SK-N-SH treated with all-trans-retinoic acid at 6 μM for 48 hours (cell line): ENCODE data around the gene MIEN1.

Experiments used
- ATAC-seq: fragments of 200-7000 bp; cut with Tn5 transposase; 3 replicates; pipeline ENCODE4 v1.9.1; 2020; ENCODE audit warnings: mild to moderate bottlenecking, moderate library complexity
- ARNTL ChIP-seq: fragments of 450-650 bp; formaldehyde crosslinking; IDR thresholded peaks from 2 replicates; pipeline ENCODE4 v1.5.0; 2020; ENCODE audit warnings: low read depth, mild to moderate bottlenecking, moderate library complexity, borderline replicate concordance
- BACH2 ChIP-seq: fragments of 250-450 bp; sonication (Bioruptor Pico); IDR thresholded peaks from 2 replicates; pipeline ENCODE4 v1.9.0; 2021; ENCODE audit warnings: mild to moderate bottlenecking, borderline replicate concordance
- CREB5 ChIP-seq: fragments of 250-450 bp; sonication (Bioruptor Pico); IDR thresholded peaks from 2 replicates; pipeline ENCODE4 v1.5.1; 2020; ENCODE audit warnings: low read depth, mild to moderate bottlenecking, moderate library complexity
- CSDC2 ChIP-seq: fragments of 250-450 bp; sonication (Bioruptor Pico); IDR thresholded peaks from 2 replicates; pipeline ENCODE4 v1.5.0; 2020; ENCODE audit warnings: mild to moderate bottlenecking, moderate library complexity
- ESRRG ChIP-seq: fragments of 250-450 bp; sonication (Bioruptor Pico); IDR thresholded peaks from 2 replicates; pipeline ENCODE4 v1.6.1; 2021; ENCODE audit warnings: mild to moderate bottlenecking
- ISL1 ChIP-seq: fragments of 250-450 bp; sonication (Bioruptor Pico); IDR thresholded peaks from 2 replicates; pipeline ENCODE4 v2.1.2; 2022; ENCODE audit warnings: mild to moderate bottlenecking, moderate library complexity
- OSR1 ChIP-seq: fragments of 250-450 bp; sonication (Bioruptor Pico); IDR thresholded peaks from 2 replicates; pipeline ENCODE4 v1.8.0; 2022; ENCODE audit warnings: moderate library complexity, mild to moderate bottlenecking, inconsistent platforms
- PATZ1 ChIP-seq: fragments of 250-450 bp; sonication (Bioruptor Pico); IDR thresholded peaks from 2 replicates; pipeline ENCODE4 v1.8.0; 2020; ENCODE audit warnings: mild to moderate bottlenecking, moderate library complexity, borderline replicate concordance
- PPARA ChIP-seq: fragments of 250-450 bp; sonication (Bioruptor Pico); IDR thresholded peaks from 2 replicates; pipeline ENCODE4 v1.5.0; 2020; ENCODE audit warnings: mild to moderate bottlenecking, borderline replicate concordance
- SNAI2 ChIP-seq: fragments of 250-450 bp; sonication (Bioruptor Pico); IDR thresholded peaks from 2 replicates; pipeline ENCODE4 v1.5.0; 2020; ENCODE audit warnings: mild to moderate bottlenecking, moderate library complexity
- TCF4 ChIP-seq: fragments of 250-450 bp; sonication (Bioruptor Pico); IDR thresholded peaks from 2 replicates; pipeline ENCODE4 v1.8.0; 2021; ENCODE audit warnings: mild to moderate bottlenecking, moderate library complexity, borderline replicate concordance
- TOX ChIP-seq: fragments of 250-450 bp; sonication (Bioruptor Pico); IDR thresholded peaks from 2 replicates; pipeline ENCODE4 v1.8.0; 2021; ENCODE audit warnings: mild to moderate bottlenecking, moderate library complexity, borderline replicate concordance
- ZC3H10 ChIP-seq: fragments of 250-450 bp; sonication (Bioruptor Pico); IDR thresholded peaks from 2 replicates; pipeline ENCODE4 v1.5.1; 2021; ENCODE audit warnings: mild to moderate bottlenecking, moderate library complexity
- ZFP3 ChIP-seq: fragments of 250-450 bp; sonication (Bioruptor Pico); IDR thresholded peaks from 2 replicates; pipeline ENCODE4 v1.5.0; 2020; ENCODE audit warnings: mild to moderate bottlenecking, moderate library complexity
- ZFP30 ChIP-seq: fragments of 450-650 bp; formaldehyde crosslinking; IDR thresholded peaks from 2 replicates; pipeline ENCODE4 v1.5.0; 2022; ENCODE audit warnings: mild to moderate bottlenecking, moderate library complexity
- ZNF565 ChIP-seq: fragments of 450-650 bp; formaldehyde crosslinking; conservative IDR thresholded peaks from 2 replicates; pipeline ENCODE4 v1.5.0; 2020; ENCODE audit warnings: low read depth, mild to moderate bottlenecking, moderate library complexity
- ZNF70 ChIP-seq: fragments of 450-650 bp; formaldehyde crosslinking; IDR thresholded peaks from 2 replicates; pipeline ENCODE4 v1.5.0; 2020; ENCODE audit warnings: mild to moderate bottlenecking, moderate library complexity
- ZNF8 ChIP-seq: fragments of 450-650 bp; formaldehyde crosslinking; IDR thresholded peaks from 2 replicates; pipeline ENCODE4 v1.5.0; 2020; ENCODE audit warnings: mild to moderate bottlenecking, moderate library complexity
- TF ChIP-seq, protein P1 (sequence below): fragments of 250-450 bp; sonication (Bioruptor Pico); IDR thresholded peaks from 2 replicates; pipeline ENCODE4 v1.5.0; 2020; ENCODE audit warnings: mild to moderate bottlenecking, moderate library complexity
- TF ChIP-seq, protein P2 (sequence below): fragments of 250-450 bp; sonication (Bioruptor Pico); IDR thresholded peaks from 2 replicates; pipeline ENCODE4 v1.8.0; 2021; ENCODE audit warnings: low read depth, mild to moderate bottlenecking, moderate library complexity, borderline replicate concordance
- TF ChIP-seq, protein P3 (sequence below): fragments of 250-450 bp; sonication (Bioruptor Pico); IDR thresholded peaks from 2 replicates; pipeline ENCODE4 v1.5.1; 2021; ENCODE audit warnings: mild to moderate bottlenecking, moderate library complexity

Gene MIEN1

GRCh38 chr17:39746145-39746461, 15.8 kb upstream of the MIEN1 start:
- ATAC-seq = no peak
- TF ChIP-seq TOX (CRISPR knock-in tag) = no peak
- no peak for TF ChIP-seq CREB5
- no peak for TF ChIP-seq SNAI2
- no peak for TF ChIP-seq TCF4 (CRISPR knock-in tag)
- TF ChIP-seq, protein P1, sequence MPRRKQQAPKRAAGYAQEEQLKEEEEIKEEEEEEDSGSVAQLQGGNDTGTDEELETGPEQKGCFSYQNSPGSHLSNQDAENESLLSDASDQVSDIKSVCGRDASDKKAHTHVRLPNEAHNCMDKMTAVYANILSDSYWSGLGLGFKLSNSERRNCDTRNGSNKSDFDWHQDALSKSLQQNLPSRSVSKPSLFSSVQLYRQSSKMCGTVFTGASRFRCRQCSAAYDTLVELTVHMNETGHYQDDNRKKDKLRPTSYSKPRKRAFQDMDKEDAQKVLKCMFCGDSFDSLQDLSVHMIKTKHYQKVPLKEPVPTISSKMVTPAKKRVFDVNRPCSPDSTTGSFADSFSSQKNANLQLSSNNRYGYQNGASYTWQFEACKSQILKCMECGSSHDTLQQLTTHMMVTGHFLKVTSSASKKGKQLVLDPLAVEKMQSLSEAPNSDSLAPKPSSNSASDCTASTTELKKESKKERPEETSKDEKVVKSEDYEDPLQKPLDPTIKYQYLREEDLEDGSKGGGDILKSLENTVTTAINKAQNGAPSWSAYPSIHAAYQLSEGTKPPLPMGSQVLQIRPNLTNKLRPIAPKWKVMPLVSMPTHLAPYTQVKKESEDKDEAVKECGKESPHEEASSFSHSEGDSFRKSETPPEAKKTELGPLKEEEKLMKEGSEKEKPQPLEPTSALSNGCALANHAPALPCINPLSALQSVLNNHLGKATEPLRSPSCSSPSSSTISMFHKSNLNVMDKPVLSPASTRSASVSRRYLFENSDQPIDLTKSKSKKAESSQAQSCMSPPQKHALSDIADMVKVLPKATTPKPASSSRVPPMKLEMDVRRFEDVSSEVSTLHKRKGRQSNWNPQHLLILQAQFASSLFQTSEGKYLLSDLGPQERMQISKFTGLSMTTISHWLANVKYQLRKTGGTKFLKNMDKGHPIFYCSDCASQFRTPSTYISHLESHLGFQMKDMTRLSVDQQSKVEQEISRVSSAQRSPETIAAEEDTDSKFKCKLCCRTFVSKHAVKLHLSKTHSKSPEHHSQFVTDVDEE (CRISPR knock-in tag) = no peak
- no peak for TF ChIP-seq BACH2
- no peak for TF ChIP-seq ARNTL (CRISPR knock-in tag)
- TF ChIP-seq ZNF70 (CRISPR knock-in tag) = no peak
- no peak for TF ChIP-seq ZFP30 (CRISPR knock-in tag)
- TF ChIP-seq ZC3H10 (CRISPR knock-in tag) = no peak
- no peak for TF ChIP-seq ISL1 (CRISPR knock-in tag)
- no peak for TF ChIP-seq ESRRG (CRISPR knock-in tag)
- TF ChIP-seq ZNF565 = no peak
- TF ChIP-seq, all 23 proteins: peak for 0

- TF ChIP-seq ZNF70 (CRISPR knock-in tag) = no peak
- TF ChIP-seq, protein P2, sequence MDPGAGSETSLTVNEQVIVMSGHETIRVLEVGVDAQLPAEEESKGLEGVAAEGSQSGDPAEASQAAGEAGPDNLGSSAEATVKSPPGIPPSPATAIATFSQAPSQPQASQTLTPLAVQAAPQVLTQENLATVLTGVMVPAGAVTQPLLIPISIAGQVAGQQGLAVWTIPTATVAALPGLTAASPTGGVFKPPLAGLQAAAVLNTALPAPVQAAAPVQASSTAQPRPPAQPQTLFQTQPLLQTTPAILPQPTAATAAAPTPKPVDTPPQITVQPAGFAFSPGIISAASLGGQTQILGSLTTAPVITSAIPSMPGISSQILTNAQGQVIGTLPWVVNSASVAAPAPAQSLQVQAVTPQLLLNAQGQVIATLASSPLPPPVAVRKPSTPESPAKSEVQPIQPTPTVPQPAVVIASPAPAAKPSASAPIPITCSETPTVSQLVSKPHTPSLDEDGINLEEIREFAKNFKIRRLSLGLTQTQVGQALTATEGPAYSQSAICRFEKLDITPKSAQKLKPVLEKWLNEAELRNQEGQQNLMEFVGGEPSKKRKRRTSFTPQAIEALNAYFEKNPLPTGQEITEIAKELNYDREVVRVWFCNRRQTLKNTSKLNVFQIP (CRISPR knock-in tag) = no peak
- TF ChIP-seq SNAI2 = no peak
- TF ChIP-seq PPARA (CRISPR knock-in tag) = no peak
- TF ChIP-seq ESRRG (CRISPR knock-in tag) = no peak
- TF ChIP-seq ZFP3 (CRISPR knock-in tag) = no peak
- TF ChIP-seq, protein P3, sequence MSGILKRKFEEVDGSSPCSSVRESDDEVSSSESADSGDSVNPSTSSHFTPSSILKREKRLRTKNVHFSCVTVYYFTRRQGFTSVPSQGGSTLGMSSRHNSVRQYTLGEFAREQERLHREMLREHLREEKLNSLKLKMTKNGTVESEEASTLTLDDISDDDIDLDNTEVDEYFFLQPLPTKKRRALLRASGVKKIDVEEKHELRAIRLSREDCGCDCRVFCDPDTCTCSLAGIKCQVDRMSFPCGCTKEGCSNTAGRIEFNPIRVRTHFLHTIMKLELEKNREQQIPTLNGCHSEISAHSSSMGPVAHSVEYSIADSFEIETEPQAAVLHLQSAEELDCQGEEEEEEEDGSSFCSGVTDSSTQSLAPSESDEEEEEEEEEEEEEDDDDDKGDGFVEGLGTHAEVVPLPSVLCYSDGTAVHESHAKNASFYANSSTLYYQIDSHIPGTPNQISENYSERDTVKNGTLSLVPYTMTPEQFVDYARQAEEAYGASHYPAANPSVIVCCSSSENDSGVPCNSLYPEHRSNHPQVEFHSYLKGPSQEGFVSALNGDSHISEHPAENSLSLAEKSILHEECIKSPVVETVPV (CRISPR knock-in tag) = no peak
- no peak for TF ChIP-seq OSR1 (CRISPR knock-in tag)
- TF ChIP-seq CSDC2 (CRISPR knock-in tag) = no peak
- no peak for TF ChIP-seq ZC3H10 (CRISPR knock-in tag)
- no peak for TF ChIP-seq ZNF8
- TF ChIP-seq ZFP30 (CRISPR knock-in tag) = no peak
- TF ChIP-seq CREB5 = no peak
- no peak for TF ChIP-seq BACH2
- no peak for TF ChIP-seq ARNTL (CRISPR knock-in tag)
- TF ChIP-seq, protein P1 (CRISPR knock-in tag) = no peak
- no peak for TF ChIP-seq PATZ1 (CRISPR knock-in tag)
- ATAC-seq = no peak
Observed at GRCh38 chr17:39745335-39746144, 15.2 kb upstream of the MIEN1 start.
